B cell (primary cell): ENCODE results near the gene LMNTD1. TPM values are rescaled to one million over a fixed set of nuclear protein-coding genes. Genes with fewer than 3 reads are reported as not detected.

Source experiments
- ATAC-seq: fragments of 200-7000 bp; cut with Tn5 transposase; one replicate; pipeline ENCODE4 v1.10.0; 2021; ENCODE audit warnings: low read depth, mild to moderate bottlenecking, moderate number of reproducible peaks, moderate library complexity
- CTCF ChIA-PET: fragments of 350-600 bp; sonication (Branson Sonifier 250); formaldehyde crosslinking; loops from one replicate; lab custom pipeline; 2021; ENCODE audit warnings: antibody characterized with exemption, inconsistent platforms; lab: Charles Lee
- POLR2A ChIA-PET: fragments of 350-600 bp; sonication (Branson Sonifier 250); formaldehyde crosslinking; loops from one replicate; lab custom pipeline; 2021; ENCODE audit warnings: antibody characterized with exemption; lab: Charles Lee
- DNase-seq: peaks from one replicate; pipeline ENCODE4 v3.0.0; 2013
- H2AFZ ChIP-seq: 2 replicates; pipeline ENCODE4 v1.6.1; 2012; ENCODE audit warnings: mild to moderate bottlenecking, low read depth, low read length; ENCODE audit not compliant: insufficient read depth, poor library complexity, severe bottlenecking
- H3K27ac ChIP-seq, 2 donors: 1 replicate in 1 of 2; 2 replicates in 1 of 2; pipeline ENCODE4 v1.5.1; 2012 to 2013; ENCODE audit warnings: low read length in 2 of 2, mild to moderate bottlenecking in 2 of 2, moderate library complexity in 1 of 2
- H3K27me3 ChIP-seq, 4 experiments: fragments of 200-600 bp in 1 of 4; sonication (generic) in 1 of 4; replicated peaks in 1 of 4; 1 replicate in 2 of 4; 2 replicates in 2 of 4; pipeline versions ENCODE4 v1.6.1 to v1.7.0; 2013 to 2016; ENCODE audit warnings: low read length in 3 of 4, mild to moderate bottlenecking in 2 of 4, mixed read lengths in 1 of 4, moderate library complexity in 1 of 4; ENCODE audit not compliant: insufficient read depth in 4 of 4, control insufficient read depth in 3 of 4; ENCODE audit errors: control extremely low read depth in 1 of 4
- H3K36me3 ChIP-seq, 2 experiments: replicated peaks in 1 of 2; 1 replicate in 1 of 2; 2 replicates in 1 of 2; pipeline versions ENCODE4 v1.6.1 to v1.7.1; 2013; ENCODE audit warnings: low read length in 1 of 2; ENCODE audit not compliant: insufficient read depth in 2 of 2, control insufficient read depth in 1 of 2; ENCODE audit errors: control extremely low read depth in 1 of 2, extremely low read depth in 1 of 2
- H3K4me1 ChIP-seq, 2 donors: fragments of 200-600 bp in 1 of 2; sonication (generic) in 1 of 2; 1 replicate in 1 of 2; 2 replicates in 1 of 2; pipeline versions ENCODE4 v1.5.1 to v1.6.1; 2013 to 2017; ENCODE audit warnings: low read length in 2 of 2; ENCODE audit not compliant: control insufficient read depth in 2 of 2, insufficient read depth in 2 of 2
- H3K4me2 ChIP-seq: replicated peaks from 2 replicates; pipeline ENCODE3; 2012; ENCODE audit warnings: mild to moderate bottlenecking, low read depth, low read length; ENCODE audit not compliant: poor library complexity, severe bottlenecking
- H3K4me3 ChIP-seq, 5 experiments: fragments of 200-600 bp in 1 of 5; sonication (generic) in 1 of 5; 1 replicate in 3 of 5; 2 replicates in 2 of 5; pipeline versions ENCODE4 v1.5.1 to v1.7.0; 2011 to 2016; ENCODE audit warnings: low read length in 4 of 5, mild to moderate bottlenecking in 4 of 5, low read depth in 2 of 5, control low read depth in 1 of 5, moderate library complexity in 1 of 5; ENCODE audit not compliant: insufficient read depth in 1 of 5; ENCODE audit errors: control extremely low read depth in 1 of 5, extremely low read depth in 1 of 5
- H3K79me2 ChIP-seq: fragments of 200-600 bp; sonication (generic); one replicate; pipeline ENCODE4 v1.6.0; 2016; ENCODE audit warnings: low read length; ENCODE audit not compliant: control insufficient read depth, insufficient read depth
- H3K9ac ChIP-seq: fragments of 200-600 bp; sonication (generic); 2 replicates; pipeline ENCODE4 v1.6.1; 2017; ENCODE audit warnings: mild to moderate bottlenecking, low read length, moderate library complexity
- H3K9me3 ChIP-seq, 3 donors: one replicate each; pipeline versions ENCODE4 v1.6.1 to v1.7.1; 2013; ENCODE audit warnings: low read length in 2 of 3; ENCODE audit not compliant: control insufficient read depth in 2 of 3, insufficient read depth in 1 of 3; ENCODE audit errors: control extremely low read depth in 1 of 3
- H4K20me1 ChIP-seq: 2 replicates; pipeline ENCODE4 v1.6.0; 2012; ENCODE audit warnings: mild to moderate bottlenecking, low read length; ENCODE audit not compliant: insufficient read depth, control insufficient read depth, poor library complexity, severe bottlenecking
- H3K27ac Mint-ChIP-seq: one replicate; pipeline ENCODE4 v1.8.0; 2021; ENCODE audit warnings: mixed read lengths
- H3K27me3 Mint-ChIP-seq: one replicate; pipeline ENCODE4 v1.8.0; 2021; ENCODE audit warnings: mixed read lengths
- H3K4me1 Mint-ChIP-seq: one replicate; pipeline ENCODE4 v1.8.0; 2021; ENCODE audit warnings: mixed read lengths
- H3K4me3 Mint-ChIP-seq: one replicate; pipeline ENCODE4 v1.8.0; 2021; ENCODE audit warnings: mixed read lengths
- H3K9me3 Mint-ChIP-seq: one replicate; pipeline ENCODE4 v1.8.0; 2022; ENCODE audit warnings: mixed read lengths; ENCODE audit not compliant: insufficient read depth
- CTCF ChIP-seq: fragments of 200-600 bp; IDR thresholded peaks from one replicate; pipeline ENCODE4 v1.8.0; 2022; ENCODE audit warnings: antibody characterized with exemption, mild to moderate bottlenecking
- EZH2 ChIP-seq: IDR thresholded peaks from 2 replicates; pipeline ENCODE4 v1.6.1; 2012; ENCODE audit warnings: borderline replicate concordance, low read depth, mild to moderate bottlenecking, moderate library complexity, low read length; ENCODE audit not compliant: insufficient read depth, poor library complexity, severe bottlenecking
- WGBS: methylation state at CpG from one replicate; pipeline ENCODE4 v1.1.5; 2013; ENCODE audit warnings: missing lambda C conversion rate; ENCODE audit not compliant: insufficient coverage; 5-methylcytosine and 5-hydroxymethylcytosine counted together
- intact Hi-C: fragments of 100-400 bp; cut with micrococcal nuclease; formaldehyde crosslinking; loops from one replicate; pipeline ENCODE4 v1.10.0; 2022
- polyA plus RNA-seq: library from polyadenylated mRNA; depleted of rRNA; stranded (reverse); fragments of >200 nt; gene quantifications from 2 replicates; pipeline ENCODE4 v1.2.3, GENCODE V29; 2012
- total RNA-seq, 2 donors: library from RNA; stranded (reverse); fragments of 120-200 nt in 1 of 2; gene quantifications; 1 replicate in 1 of 2; 2 replicates in 1 of 2; pipeline versions ENCODE4 v1.2.3 to v1.2.4, GENCODE V29; 2013 to 2022

LMNTD1 gene
- total and polyA plus RNA-seq, 2 donors (not counting 1 experiment from before 2014, with no cell fraction given): not detected

GRCh38 chr12:25477217-25477616, 75.9 kb downstream of the LMNTD1 start:
- H3K9me3 Mint-ChIP-seq: no peaks in the 10 kb centered on the region
- no peaks in the 10 kb centered on the region for H3K27me3 Mint-ChIP-seq
- H2AFZ ChIP-seq: no peak overlapping the region
- no peak for DNase-seq
- WGBS: 95% methylated on average over 5 of the region's 5 CpGs
- CTCF ChIA-PET: no interaction called here
- no peak for TF ChIP-seq CTCF
- TF ChIP-seq EZH2: no peak
- H3K9me3 ChIP-seq: no peaks in the 10 kb centered on the region
- intact Hi-C loops: no loop called here
- ATAC-seq: no peak
- H3K79me2 ChIP-seq: no peaks in the 10 kb centered on the region
- H3K4me3 Mint-ChIP-seq: no peak overlapping the region
- no peaks in the 10 kb centered on the region for H3K4me1 ChIP-seq
- POLR2A ChIA-PET: no interaction called here
- H3K4me3 ChIP-seq: no peak overlapping the region
- H4K20me1 ChIP-seq: no peaks in the 10 kb centered on the region
- no peak overlapping the region for H3K4me2 ChIP-seq
- no peak overlapping the region for H3K9ac ChIP-seq
- H3K27ac ChIP-seq: no peak overlapping the region
- H3K27me3 ChIP-seq: no peaks in the 10 kb centered on the region
- H3K36me3 ChIP-seq: no peaks in the 10 kb centered on the region
- H3K27ac Mint-ChIP-seq: no peak overlapping the region
- H3K4me1 Mint-ChIP-seq: no peaks in the 10 kb centered on the region

- H3K4me1 Mint-ChIP-seq: no peaks in the 10 kb centered on the region
- TF ChIP-seq EZH2 (no peak), CTCF (no peak)
Observed at GRCh38 chr12:25472453-25472852, 80.6 kb downstream of the LMNTD1 start.

More at GRCh38 chr12:25472453-25472852, 80.6 kb downstream of the LMNTD1 start:
- DNase-seq (no peak), ATAC-seq (no peak)
- Mint-ChIP-seq H3K9me3 (no peaks in the 10 kb centered on the region), H3K4me3 (no peak overlapping the region), H3K27ac (no peak overlapping the region), H3K27me3 (no peaks in the 10 kb centered on the region)
- Histone ChIP-seq H2AFZ (no peak overlapping the region), H3K27me3 (no peaks in the 10 kb centered on the region), H3K4me3 (no peak overlapping the region), H3K4me2 (no peak overlapping the region), H3K79me2 (no peaks in the 10 kb centered on the region), H3K27ac (no peak overlapping the region), H3K9me3 (no peaks in the 10 kb centered on the region), H3K36me3 (no peaks in the 10 kb centered on the region), H4K20me1 (no peaks in the 10 kb centered on the region), H3K9ac (no peak overlapping the region), H3K4me1 (no peaks in the 10 kb centered on the region)
- intact Hi-C loops: no loop called here
- ChIA-PET POLR2A (no interaction called here), CTCF (no interaction called here)
